Testis (tissue), 2 donors: Measurements from ENCODE around the gene WEE1.

ENCODE experiments used
- CTCF ChIP-seq, 3 experiments: fragments of 450-650 bp in 2 of 3; fragments of 200-600 bp in 1 of 3; sonication (generic) in 1 of 3; IDR thresholded peaks; one replicate each; pipeline ENCODE4 v1.5.1; 2016 to 2019; ENCODE audit warnings: antibody characterized with exemption in 3 of 3, mild to moderate bottlenecking in 2 of 3, moderate library complexity in 1 of 3
- POLR2A ChIP-seq: fragments of 450-650 bp; IDR thresholded peaks from one replicate; pipeline ENCODE4 v1.6.1; 2017; ENCODE audit warnings: antibody characterized with exemption, mild to moderate bottlenecking, moderate library complexity

DNA sequence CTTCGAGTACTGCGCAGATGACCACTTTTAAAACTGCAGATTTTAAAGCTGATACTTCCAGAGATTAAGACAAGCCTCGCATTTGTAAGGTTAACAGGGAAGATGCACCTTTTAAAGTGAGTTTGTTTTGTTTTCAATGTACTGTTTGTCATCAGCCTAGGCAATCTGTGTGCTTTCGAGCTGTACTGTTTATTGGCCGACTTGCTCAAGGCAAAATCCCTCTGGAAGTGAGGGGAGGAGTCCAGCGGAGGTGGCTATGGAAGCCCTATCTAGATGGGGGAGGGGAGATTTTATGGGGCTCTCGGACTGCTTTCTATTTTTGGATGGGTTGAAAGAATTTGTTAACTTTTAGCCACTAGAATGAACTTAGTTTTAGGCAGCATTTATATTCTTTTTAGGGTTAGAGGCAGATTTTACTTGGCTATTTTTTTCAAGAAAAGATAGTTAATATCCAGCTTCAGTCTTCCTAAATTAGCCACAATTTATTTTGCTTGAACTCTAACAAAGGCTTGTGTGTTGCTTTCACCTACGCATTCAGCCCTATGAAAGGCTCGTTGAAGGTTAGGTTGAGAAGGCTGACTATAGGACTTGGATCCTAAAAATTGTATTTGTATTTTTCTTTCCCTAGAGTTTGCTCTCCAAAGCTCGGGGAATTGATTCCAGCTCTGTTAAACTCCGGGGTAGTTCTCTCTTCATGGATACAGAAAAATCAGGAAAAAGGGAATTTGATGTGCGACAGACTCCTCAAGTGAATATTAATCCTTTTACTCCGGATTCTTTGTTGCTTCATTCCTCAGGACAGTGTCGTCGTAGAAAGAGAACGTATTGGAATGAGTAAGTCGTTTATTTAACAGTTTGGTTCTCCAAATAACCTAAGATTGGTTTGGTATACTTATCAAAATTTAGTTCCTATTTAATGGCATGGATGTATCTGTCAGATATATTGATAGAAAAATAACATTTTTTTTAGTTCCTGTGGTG lies 2.1 kb downstream of the WEE1 start:
- TF ChIP-seq CTCF (IDR thresholded peaks at IDR 0.05) (no peak), POLR2A (no peak)
